ENCODE data around the gene LRRC49.

LRRC49 gene

DNA sequence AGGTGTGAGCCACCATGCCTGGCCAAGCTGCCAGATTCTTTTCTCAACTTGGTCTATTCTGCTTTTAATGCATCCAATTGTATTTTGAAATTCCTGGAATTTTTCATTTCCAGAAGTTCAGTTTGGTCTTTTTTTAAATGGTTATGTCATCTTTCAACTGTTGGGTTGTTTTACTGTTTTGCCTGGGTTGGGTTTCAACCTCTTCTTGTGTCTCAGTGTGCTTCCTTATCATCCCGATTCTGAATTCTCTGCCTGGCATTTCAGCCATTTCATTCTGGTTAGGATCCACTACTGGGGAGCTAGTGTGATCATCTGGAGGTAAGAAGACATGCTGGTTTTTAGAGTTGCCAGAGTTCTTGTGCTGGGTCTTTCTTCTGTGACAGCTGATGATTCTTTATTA is 61.5 kb downstream of the LRRC49 start:
- TF ChIP-seq, protein P1, sequence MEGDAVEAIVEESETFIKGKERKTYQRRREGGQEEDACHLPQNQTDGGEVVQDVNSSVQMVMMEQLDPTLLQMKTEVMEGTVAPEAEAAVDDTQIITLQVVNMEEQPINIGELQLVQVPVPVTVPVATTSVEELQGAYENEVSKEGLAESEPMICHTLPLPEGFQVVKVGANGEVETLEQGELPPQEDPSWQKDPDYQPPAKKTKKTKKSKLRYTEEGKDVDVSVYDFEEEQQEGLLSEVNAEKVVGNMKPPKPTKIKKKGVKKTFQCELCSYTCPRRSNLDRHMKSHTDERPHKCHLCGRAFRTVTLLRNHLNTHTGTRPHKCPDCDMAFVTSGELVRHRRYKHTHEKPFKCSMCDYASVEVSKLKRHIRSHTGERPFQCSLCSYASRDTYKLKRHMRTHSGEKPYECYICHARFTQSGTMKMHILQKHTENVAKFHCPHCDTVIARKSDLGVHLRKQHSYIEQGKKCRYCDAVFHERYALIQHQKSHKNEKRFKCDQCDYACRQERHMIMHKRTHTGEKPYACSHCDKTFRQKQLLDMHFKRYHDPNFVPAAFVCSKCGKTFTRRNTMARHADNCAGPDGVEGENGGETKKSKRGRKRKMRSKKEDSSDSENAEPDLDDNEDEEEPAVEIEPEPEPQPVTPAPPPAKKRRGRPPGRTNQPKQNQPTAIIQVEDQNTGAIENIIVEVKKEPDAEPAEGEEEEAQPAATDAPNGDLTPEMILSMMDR (IDR thresholded peaks at IDR 0.05; ENCODE audit: borderline replicate concordance, insufficient read depth, low read depth, low read length), result no peak
- no peak overlapping the region for H3K4me3 ChIP-seq (ENCODE audit: low read depth, low read length)

GRCh38 chr15:70954733-70955132 is 62.1 kb downstream of the LRRC49 start:
- no peak overlapping the region for H3K4me3 ChIP-seq (ENCODE audit: low read depth, low read length)
- TF ChIP-seq, protein P1 (IDR thresholded peaks at IDR 0.05; ENCODE audit: borderline replicate concordance, insufficient read depth, low read depth, low read length), result no peak

- TF ChIP-seq, protein P1 (IDR thresholded peaks at IDR 0.05; ENCODE audit: borderline replicate concordance, insufficient read depth, low read depth, low read length), result no peak
- H3K4me3 ChIP-seq (ENCODE audit: low read depth, low read length), result no peak overlapping the region
Observed at GRCh38 chr15:70955151-70955550, 62.5 kb downstream of the LRRC49 start.

GRCh38 chr15:70956201-70956995 is 63.8 kb downstream of the LRRC49 start:
- no peak overlapping the region for H3K4me3 ChIP-seq (ENCODE audit: low read depth, low read length)
- TF ChIP-seq, protein P1 (IDR thresholded peaks at IDR 0.05; ENCODE audit: borderline replicate concordance, insufficient read depth, low read depth, low read length), result no peak

DNA sequence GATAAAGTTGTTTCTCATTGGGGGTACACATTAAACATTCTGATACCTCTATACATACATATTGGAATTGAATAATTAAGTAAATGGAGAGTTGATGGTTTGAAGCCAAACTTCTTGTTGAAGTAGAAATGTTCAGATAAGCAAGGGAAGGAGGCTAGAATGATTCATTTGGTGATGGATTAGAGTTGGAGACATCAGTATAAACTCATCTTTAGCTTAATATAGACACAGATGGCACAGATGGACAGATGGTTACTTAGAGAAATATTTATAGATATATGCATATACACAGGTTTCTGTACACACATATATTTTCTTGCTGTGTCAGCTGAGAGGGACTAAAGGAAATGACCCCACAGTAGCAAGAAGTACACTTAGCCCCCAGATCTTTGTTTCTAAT is 69.5 kb downstream of the LRRC49 start:
- TF ChIP-seq, protein P1 (IDR thresholded peaks at IDR 0.05; ENCODE audit: borderline replicate concordance, insufficient read depth, low read depth, low read length), result no peak
- no peak overlapping the region for H3K4me3 ChIP-seq (ENCODE audit: low read depth, low read length)

DNA sequence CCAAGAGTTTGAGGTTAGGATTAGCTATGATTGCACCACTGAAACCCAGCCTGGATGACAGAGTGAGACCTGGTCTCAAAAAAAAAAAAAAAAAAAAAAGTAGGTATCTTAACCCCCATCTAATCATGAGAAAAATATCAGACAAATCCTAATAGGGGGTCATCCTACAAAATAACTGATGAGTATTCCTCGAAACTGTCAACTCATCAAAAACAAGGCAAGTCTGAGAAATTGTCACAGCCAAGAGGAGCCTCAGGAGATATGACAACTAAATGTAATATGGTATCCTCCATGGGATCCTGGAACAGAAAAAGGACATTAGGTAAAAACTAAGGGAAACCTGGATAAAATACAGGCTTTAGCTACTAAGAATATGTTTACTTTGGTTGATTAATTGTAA is 70.6 kb downstream of the LRRC49 start:
- TF ChIP-seq, protein P1 (IDR thresholded peaks at IDR 0.05; ENCODE audit: borderline replicate concordance, insufficient read depth, low read depth, low read length), result no peak

DNA sequence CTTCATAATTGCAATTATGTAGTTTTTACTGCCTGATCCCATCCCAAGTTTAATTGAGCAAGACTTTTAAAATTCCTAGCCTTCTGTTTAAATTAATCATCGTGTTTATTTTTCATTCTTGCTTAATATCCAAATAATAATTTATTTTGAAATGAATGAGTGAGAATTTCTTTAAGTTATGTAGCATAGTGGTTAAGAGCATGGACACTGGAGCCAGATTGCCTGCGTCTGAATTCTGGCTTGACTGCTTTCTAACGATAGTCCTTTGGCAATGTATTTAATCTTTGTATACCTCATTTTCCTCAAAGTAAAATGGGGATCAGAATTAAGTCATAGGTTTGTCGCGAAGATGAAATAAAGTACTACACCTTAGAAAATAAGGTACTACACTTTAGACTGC is 71.4 kb downstream of the LRRC49 start:
- H3K4me3 ChIP-seq (ENCODE audit: low read depth, low read length), result no peak overlapping the region
- TF ChIP-seq, protein P1 (IDR thresholded peaks at IDR 0.05; ENCODE audit: borderline replicate concordance, insufficient read depth, low read depth, low read length), result no peak

More for the DNA sequence above, 70.6 kb downstream of the LRRC49 start:
- H3K4me3 ChIP-seq (ENCODE audit: low read depth, low read length), result no peak overlapping the region

All from GM12875 (cell line).